HG03097 (cell line): ENCODE results near the gene TMEM270.
A peak's percentile ranks its signal among the peaks of the same experiment; 100 is the strongest.

Experiments used
- ATAC-seq: cut with Tn5 transposase; IDR thresholded peaks from one replicate; pipeline ENCODE4 v1.9.1; 2021; ENCODE audit not compliant: unreplicated experiment, low FRiP score

The TMEM270 gene

GRCh38 chr7:73851410-73852338 lies 9.3 kb upstream of the TMEM270 start:
- peak; percentile 66 for ATAC-seq

DNA sequence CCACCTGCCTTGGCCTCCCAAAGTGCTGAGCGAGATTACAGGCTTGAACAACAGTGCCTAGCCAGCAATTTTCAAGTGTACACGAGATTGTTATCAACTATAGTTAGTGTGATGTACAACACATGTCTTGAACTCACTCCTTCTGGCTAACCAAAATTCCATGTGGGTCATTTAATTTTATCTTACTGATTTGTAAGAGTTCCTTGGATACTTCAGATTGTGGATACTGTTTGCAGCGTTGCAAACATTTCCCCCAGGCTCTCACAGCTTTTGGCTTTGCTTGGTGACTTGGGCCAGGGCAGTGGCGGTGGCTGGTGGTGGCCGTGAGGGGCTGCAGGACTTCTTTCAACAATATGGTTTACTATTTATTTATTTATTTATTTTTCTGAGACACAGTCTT lies 8.5 kb upstream of the TMEM270 start:
- no peak for ATAC-seq

DNA sequence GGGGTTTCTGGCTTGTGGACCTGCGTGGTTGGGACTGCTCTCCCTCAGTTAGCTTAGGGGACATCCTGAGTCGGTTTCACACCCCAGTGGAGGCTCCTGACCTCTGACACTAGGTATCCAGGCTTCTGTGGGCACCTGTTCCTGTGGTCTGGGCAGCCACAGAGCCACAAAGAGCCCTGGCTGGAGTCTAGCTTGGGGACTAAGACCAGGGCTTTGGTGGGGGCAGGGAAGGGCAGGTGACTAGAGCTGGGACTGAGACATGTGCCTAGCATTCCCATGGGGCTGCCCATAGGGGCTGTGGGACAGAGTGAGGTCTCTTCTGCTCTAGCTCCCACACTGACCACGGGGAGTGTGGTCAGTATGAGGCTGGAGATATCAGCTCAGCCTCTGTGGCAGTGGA lies 4.0 kb upstream of the TMEM270 start:
- no peak for ATAC-seq

DNA sequence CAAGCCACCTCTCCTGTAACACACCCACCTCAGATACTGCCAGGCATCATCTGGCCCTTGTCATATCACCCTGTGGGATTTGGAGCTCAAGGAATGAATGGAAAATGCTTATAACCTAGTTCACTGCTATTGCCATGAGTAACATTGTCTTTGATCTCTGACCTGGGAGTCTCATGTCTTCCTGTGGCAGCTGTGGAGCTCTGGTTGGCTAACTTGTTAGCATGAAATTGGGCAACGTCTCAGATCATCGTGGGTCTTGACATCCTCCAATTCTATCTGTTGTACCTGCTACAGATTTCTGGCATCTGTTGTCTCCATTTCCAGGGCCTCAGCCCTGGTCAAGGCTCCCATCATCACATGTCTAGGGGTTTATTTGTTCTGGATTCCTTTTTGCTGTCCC lies 2.2 kb upstream of the TMEM270 start:
- no peak for ATAC-seq

GRCh38 chr7:73861305-73861704 lies 346 bp downstream of the TMEM270 start:
- no peak for ATAC-seq

- ATAC-seq, result no peak
Measured at GRCh38 chr7:73864981-73865711, 4.2 kb downstream of the TMEM270 start.

DNA sequence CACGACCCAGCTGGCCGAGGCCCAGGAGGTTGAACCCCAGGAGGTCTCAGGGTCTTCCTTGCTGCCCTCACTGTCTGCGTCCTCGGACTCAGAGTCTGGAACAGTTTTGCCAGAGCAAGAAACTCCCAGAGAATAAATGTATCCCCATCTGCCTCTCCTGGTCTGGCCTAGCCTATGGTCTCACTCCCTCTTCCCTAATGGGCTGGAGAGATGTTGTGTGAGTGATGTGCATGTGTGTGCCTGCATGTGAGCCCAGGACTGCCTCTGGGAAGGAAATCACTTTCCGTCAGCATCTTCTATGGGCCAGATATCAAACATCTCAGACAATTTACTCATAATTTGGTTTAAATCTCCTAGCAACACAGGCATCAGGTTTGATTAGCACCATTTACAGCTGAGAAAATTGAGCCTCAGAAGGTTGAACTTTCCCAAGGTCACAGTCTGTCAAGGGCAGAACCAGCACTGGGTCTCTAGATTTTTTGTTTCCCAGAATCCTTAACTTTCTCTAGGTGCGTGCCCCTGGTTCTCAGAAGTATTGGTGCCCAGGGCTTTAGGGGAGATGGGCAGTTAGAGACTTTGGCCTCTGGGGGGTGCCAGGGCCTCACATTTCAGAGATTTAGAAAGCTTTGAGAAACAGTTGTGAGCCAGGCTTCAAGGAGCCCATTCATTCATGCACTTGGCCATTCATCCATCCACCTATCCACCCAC lies 4.9 kb downstream of the TMEM270 start:
- ATAC-seq, result no peak

- no peak for ATAC-seq
Measured at GRCh38 chr7:73866446-73866767, 5.4 kb downstream of the TMEM270 start.

DNA sequence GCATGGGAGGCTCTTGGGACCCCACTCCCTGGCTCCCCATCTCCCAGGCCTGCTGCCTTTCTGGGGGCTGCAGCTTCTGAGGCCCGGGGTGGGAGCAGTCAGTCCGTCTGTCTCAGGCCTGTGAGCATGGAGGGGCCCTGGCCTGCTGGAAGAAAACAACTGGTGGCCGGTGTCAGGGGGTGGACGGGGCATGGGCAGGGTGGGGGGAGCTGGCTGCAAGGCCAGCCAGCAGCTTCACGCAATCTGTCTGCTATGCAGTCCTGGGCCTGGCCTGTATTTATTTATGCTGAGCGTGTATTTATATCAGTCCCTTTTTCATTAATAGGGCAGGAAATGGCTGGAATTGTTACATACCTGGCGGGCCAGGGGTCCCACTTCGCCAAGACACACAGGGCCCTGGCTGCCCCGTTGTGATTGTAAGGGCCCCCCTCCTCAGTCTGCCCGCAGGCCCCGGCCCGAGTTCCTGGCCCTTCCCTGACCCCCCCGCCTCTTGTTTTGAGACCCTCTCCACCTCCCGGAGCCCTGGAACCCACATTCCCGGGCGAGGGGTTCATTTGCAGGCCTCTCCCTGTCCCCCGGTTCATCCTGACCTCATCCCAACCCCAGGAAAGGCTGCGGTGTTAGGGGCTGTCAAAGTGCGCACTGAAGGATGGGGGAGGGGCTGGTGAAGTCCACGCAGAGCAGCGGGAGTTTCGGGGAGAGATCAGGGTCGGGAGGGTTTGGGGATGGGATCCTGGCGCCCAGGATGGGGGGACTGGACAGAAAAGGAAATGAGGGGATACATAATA lies 8.2 kb downstream of the TMEM270 start:
- no peak for ATAC-seq

- ATAC-seq, result no peak
Measured at GRCh38 chr7:73870041-73870492, 9.1 kb downstream of the TMEM270 start.

DNA sequence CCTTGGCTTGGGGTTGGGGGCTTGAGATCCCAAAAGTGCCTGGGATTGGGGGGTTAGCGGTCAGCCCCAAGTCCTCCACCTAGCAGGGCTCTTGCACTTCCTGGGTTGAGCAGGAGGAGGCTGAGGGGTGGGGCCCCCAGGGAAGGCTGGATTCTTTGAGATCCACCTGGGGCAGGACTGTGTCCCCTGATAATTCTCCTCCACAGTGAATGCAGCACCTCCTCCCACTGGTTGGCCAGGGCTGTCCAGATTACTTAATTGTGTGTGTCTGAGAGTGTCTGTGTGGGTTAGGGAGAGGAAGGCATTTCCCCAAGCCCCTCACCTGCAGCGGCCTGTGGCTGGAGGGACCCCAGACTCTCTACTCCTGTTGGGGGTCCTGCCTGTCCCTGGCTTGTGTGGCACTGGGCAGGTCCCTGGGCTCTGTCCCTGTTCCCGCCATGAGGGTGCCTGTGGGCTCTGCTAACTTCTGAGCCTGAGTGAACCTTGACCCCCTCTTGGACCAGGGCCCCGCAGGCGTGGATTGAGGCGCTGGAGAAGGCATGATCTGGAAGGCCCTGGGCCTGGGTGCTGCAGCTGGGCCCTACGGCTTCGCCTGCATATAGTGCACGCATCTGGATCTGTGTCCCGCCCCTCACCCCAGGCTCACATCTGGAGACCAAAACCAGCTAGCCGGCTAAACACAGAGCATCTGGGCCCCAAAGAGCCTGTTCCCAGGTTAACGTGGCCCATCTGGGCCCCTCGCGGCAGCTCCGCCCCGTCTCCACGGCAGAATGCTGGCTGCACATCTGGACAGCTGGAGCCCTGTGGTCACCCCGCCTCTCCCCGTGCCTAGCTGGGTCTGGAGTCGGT lies 10.4 kb downstream of the TMEM270 start:
- no peak for ATAC-seq

DNA sequence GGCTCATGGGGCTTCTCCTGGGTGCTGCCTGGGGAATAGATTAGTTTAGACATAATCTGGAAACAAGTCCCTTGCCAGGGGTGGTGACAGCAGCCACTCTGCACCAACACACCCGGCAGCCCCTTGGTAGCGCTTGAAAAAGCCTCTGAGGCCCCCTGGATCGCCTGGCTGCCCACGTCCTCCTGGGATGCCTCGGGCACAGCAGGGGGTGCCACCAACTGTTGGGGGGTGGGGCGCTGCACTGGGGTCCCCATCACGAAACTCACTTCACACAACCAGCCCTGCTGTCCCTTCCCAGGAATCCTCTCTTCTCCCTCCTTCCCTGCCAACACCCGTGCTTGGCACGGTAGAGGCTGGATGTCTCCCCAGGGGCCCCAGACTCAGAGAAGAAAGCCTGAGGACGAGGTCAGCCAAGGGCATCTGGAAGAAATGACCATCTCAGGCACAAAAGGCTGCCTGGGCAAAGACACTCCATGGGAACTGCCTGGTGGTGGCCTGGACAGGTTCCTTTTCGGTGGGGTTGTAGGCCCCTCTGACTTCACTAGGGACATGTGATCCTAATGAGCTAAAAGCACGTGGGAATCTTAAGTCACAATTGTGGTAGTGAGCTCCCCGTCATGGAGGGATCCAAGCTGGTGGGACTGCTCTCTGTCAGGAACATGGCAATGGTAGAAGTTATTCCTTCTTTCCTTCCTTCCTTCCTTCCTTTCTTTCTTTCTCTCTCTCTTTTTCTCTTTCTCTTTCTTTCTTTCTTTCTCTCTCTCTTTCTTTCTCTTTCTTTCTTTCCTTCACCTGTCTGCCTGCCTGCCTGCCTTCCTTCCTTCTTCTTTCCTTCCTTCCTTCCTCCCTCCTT lies 11.3 kb downstream of the TMEM270 start:
- ATAC-seq, result no peak

DNA sequence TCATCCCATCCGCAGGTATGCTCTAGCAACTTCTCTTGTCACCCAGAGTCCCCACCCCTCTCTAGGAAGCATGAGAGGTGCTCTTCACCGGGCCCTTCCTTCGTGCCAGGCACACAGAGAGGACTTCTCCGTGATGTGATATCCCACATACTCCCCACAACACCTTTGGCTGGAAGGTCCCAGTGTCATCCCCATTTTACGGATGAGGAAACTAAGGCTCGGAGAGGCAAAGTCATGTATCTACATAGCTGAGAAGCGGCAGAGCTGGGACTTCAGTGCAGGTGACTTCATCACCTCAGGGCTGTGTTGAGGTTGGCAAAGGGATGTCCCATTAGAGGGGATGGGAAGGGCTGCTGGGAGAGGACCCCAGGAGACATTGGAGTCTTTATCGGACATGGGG lies 15.4 kb downstream of the TMEM270 start:
- ATAC-seq, result no peak

GRCh38 chr7:73876973-73877372 lies 16.0 kb downstream of the TMEM270 start:
- ATAC-seq, result no peak

GRCh38 chr7:73879977-73880681 lies 19.2 kb downstream of the TMEM270 start:
- ATAC-seq, result no peak

GRCh38 chr7:73880755-73881328 lies 19.9 kb downstream of the TMEM270 start:
- ATAC-seq, result no peak

DNA sequence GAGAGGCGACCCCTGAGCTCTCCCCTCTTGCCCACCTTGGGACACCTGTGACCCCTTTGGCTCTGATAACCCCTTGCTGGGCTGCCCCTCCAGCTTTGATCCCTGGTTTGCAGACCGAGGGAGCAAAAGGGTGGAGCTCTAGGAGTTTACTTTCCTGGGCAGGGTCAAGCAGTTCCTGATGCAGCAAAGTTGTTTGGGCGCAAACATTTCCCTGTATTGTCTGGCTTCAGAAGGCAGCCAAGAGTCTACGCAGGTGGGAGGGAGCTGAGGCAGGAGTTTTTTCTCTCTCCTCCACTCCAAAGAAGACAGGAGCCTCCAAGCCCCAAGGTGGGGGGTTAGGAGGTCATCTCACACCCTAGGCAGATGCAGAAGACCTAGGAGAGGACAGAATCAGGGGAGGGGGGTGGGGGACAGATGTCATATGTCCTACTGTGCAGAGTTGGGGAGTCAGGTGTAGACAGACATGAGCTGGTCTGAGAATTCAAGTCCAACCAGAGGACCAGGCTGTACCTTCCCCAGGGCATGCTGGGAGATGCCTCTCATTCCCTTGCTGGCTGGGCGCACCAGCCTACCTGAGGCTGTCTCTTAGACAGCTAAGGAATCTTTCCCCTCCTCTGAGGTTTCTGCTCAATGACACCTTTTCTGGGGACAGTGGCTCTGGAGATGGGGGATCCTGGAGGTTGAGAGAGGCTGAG lies 20.5 kb downstream of the TMEM270 start:
- ATAC-seq, result no peak
